HFFc6 (cell line): Measurements from ENCODE around the gene INKA2. TPM values are rescaled to one million over a fixed set of nuclear protein-coding genes. Genes with fewer than 3 reads are reported as not detected.
A peak's percentile ranks its signal among the peaks of the same experiment; 100 is the strongest.

Experiments used
- DNase-seq: peaks from one replicate; pipeline ENCODE4 v3.0.0-alpha.2; 2018
- H3K27ac Mint-ChIP-seq: 2 replicates; pipeline ENCODE4 v1.8.0; 2020; ENCODE audit warnings: mild to moderate bottlenecking, mixed read lengths
- H3K27me3 Mint-ChIP-seq: 2 replicates; pipeline ENCODE4 v1.8.0; 2021; ENCODE audit warnings: mild to moderate bottlenecking, moderate library complexity, mixed read lengths; ENCODE audit not compliant: insufficient read depth
- H3K36me3 Mint-ChIP-seq: 2 replicates; pipeline ENCODE4 v1.8.0; 2021; ENCODE audit warnings: low read depth, mixed read lengths
- H3K4me1 Mint-ChIP-seq: 2 replicates; pipeline ENCODE4 v1.8.0; 2020; ENCODE audit warnings: low read depth, mixed read lengths
- H3K4me3 Mint-ChIP-seq: 2 replicates; pipeline ENCODE4 v1.8.0; 2020; ENCODE audit warnings: mild to moderate bottlenecking, moderate library complexity, mixed read lengths
- H3K9me3 Mint-ChIP-seq: 2 replicates; pipeline ENCODE4 v1.8.0; 2020; ENCODE audit warnings: mild to moderate bottlenecking, mixed read lengths
- CTCF ChIP-seq: fragments of 200-600 bp; sonication (generic); IDR thresholded peaks from 2 replicates; pipeline ENCODE4 v1.5.0; 2021; ENCODE audit warnings: antibody characterized with exemption, mild to moderate bottlenecking
- total RNA-seq, 6 experiments: library from RNA; stranded (reverse); fragmentation: NEBNext Ultra II Directional; extraction: Animal tissue kit (Norgen Biotek cat#: 25700); gene quantifications; 2 replicates in 1 of 6; 3 replicates in 5 of 6; pipeline ENCODE4 v1.2.3, GENCODE V29; 2021

Gene INKA2
- total RNA-seq, 6 experiments from 2014 or later: 1.7 to 3.5 (median 2.6) TPM

GRCh38 chr1:111720274-111720976 lies 18.8 kb downstream of the INKA2 start:
- H3K4me1 Mint-ChIP-seq: peaks cover 22% of the 10 kb centered on the region
- H3K9me3 Mint-ChIP-seq: no peaks in the 10 kb centered on the region
- TF ChIP-seq CTCF: no peak
- H3K27me3 Mint-ChIP-seq: peaks cover 3% of the 10 kb centered on the region; the same call in 1 of the 2 replicates
- peaks cover 5% of the 10 kb centered on the region; the same call in 1 of the 2 replicates for H3K36me3 Mint-ChIP-seq
- H3K4me3 Mint-ChIP-seq: no peak overlapping the region
- DNase-seq: no peak
- H3K27ac Mint-ChIP-seq: peak overlapping the region; percentile 15

GRCh38 chr1:111719674-111720132 lies 19.5 kb downstream of the INKA2 start:
- Mint-ChIP-seq H3K27me3 (peaks cover 3% of the 10 kb centered on the region; the same call in 1 of the 2 replicates), H3K27ac (no peak overlapping the region), H3K4me3 (no peak overlapping the region), H3K36me3 (peaks cover 5% of the 10 kb centered on the region; the same call in 1 of the 2 replicates), H3K4me1 (peaks cover 22% of the 10 kb centered on the region), H3K9me3 (no peaks in the 10 kb centered on the region)
- DNase-seq: no peak
- TF ChIP-seq CTCF: no peak

GRCh38 chr1:111719135-111719534 lies 20.1 kb downstream of the INKA2 start:
- no peak overlapping the region for H3K27ac Mint-ChIP-seq
- H3K27me3 Mint-ChIP-seq: peaks cover 3% of the 10 kb centered on the region; the same call in 1 of the 2 replicates
- H3K9me3 Mint-ChIP-seq: no peaks in the 10 kb centered on the region
- DNase-seq: no peak
- H3K4me1 Mint-ChIP-seq: peaks cover 22% of the 10 kb centered on the region
- peaks cover 5% of the 10 kb centered on the region; the same call in 1 of the 2 replicates for H3K36me3 Mint-ChIP-seq
- no peak for TF ChIP-seq CTCF
- no peak overlapping the region for H3K4me3 Mint-ChIP-seq

- no peak for DNase-seq
- no peak for TF ChIP-seq CTCF
- H3K27me3 Mint-ChIP-seq: peaks cover 3% of the 10 kb centered on the region; the same call in 1 of the 2 replicates
- no peak overlapping the region for H3K4me3 Mint-ChIP-seq
- H3K27ac Mint-ChIP-seq: no peak overlapping the region
- peaks cover 5% of the 10 kb centered on the region; the same call in 1 of the 2 replicates for H3K36me3 Mint-ChIP-seq
- no peaks in the 10 kb centered on the region for H3K9me3 Mint-ChIP-seq
- H3K4me1 Mint-ChIP-seq: peaks cover 22% of the 10 kb centered on the region
Measured at GRCh38 chr1:111717450-111717849, 21.7 kb downstream of the INKA2 start.

- no peaks in the 10 kb centered on the region for H3K9me3 Mint-ChIP-seq
- TF ChIP-seq CTCF: no peak
- H3K27ac Mint-ChIP-seq: no peak overlapping the region
- no peak for DNase-seq
- H3K27me3 Mint-ChIP-seq: peaks cover 2% of the 10 kb centered on the region; the same call in 1 of the 2 replicates
- no peak overlapping the region for H3K4me3 Mint-ChIP-seq
- peaks cover 18% of the 10 kb centered on the region for H3K4me1 Mint-ChIP-seq
- peaks cover 5% of the 10 kb centered on the region; the same call in 1 of the 2 replicates for H3K36me3 Mint-ChIP-seq
Measured at GRCh38 chr1:111716333-111716732, 22.9 kb downstream of the INKA2 start.
